Bronchial epithelial cell (primary cell): ENCODE measurements around the gene PPP2CA. TPM values are rescaled to one million over a fixed set of nuclear protein-coding genes. Genes with fewer than 3 reads are reported as not detected.

ENCODE experiments used
- DNase-seq: peaks from one replicate; pipeline ENCODE4 v3.0.0-alpha.2; 2010; ENCODE audit warnings: low read depth
- FAIRE-seq: peaks from 2 replicates; lab custom pipeline; 2011; peaks lifted over from hg19 to GRCh38; lab: Jason Lieb, UNC
- H3K27me3 ChIP-seq: 2 replicates; pipeline ENCODE4 v1.5.1; 2011; ENCODE audit warnings: low read length; ENCODE audit not compliant: control insufficient read depth, insufficient read depth
- H3K36me3 ChIP-seq: 2 replicates; pipeline ENCODE4 v1.5.1; 2011; ENCODE audit warnings: low read length; ENCODE audit not compliant: control insufficient read depth, insufficient read depth
- H3K4me3 ChIP-seq: 2 replicates; pipeline ENCODE4 v1.5.1; 2011; ENCODE audit warnings: mild to moderate bottlenecking, low read depth, low read length, control low read depth
- CTCF ChIP-seq: IDR thresholded peaks from 2 replicates; pipeline ENCODE4 v1.5.1; 2011; ENCODE audit warnings: mild to moderate bottlenecking, moderate library complexity, low read length, control low read depth, inconsistent platforms; ENCODE audit not compliant: insufficient read depth, severe bottlenecking
- total RNA-seq: library from RNA; depleted of rRNA; stranded (reverse); fragments of >200 nt; gene quantifications from 2 replicates; pipeline ENCODE4 v1.2.1, GENCODE V29; 2014

Gene PPP2CA
- total RNA-seq, 1 donor from 2014 or later: 133 TPM

- no peak overlapping the region for H3K4me3 ChIP-seq
- no peaks in the 10 kb centered on the region for H3K27me3 ChIP-seq
- DNase-seq (no peak), FAIRE-seq (no peak)
- no peak for TF ChIP-seq CTCF
- H3K36me3 ChIP-seq: no peaks in the 10 kb centered on the region
Observed at GRCh38 chr5:134246771-134247427, 21.0 kb upstream of the PPP2CA start.

GRCh38 chr5:134245692-134246091, 19.8 kb upstream of the PPP2CA start:
- Histone ChIP-seq H3K27me3 (no peaks in the 10 kb centered on the region), H3K36me3 (no peaks in the 10 kb centered on the region), H3K4me3 (no peak overlapping the region)
- no peak for FAIRE-seq
- TF ChIP-seq CTCF: no peak
- no peak for DNase-seq

- FAIRE-seq (no peak), DNase-seq (peak; percentile 94)
- Histone ChIP-seq H3K27me3 (no peaks in the 10 kb centered on the region), H3K36me3 (no peaks in the 10 kb centered on the region), H3K4me3 (no peak overlapping the region)
- no peak for TF ChIP-seq CTCF
Observed at GRCh38 chr5:134245101-134245604, 19.3 kb upstream of the PPP2CA start.

GRCh38 chr5:134242146-134242545, 16.3 kb upstream of the PPP2CA start:
- Histone ChIP-seq H3K4me3 (no peak overlapping the region), H3K36me3 (no peaks in the 10 kb centered on the region), H3K27me3 (no peaks in the 10 kb centered on the region)
- DNase-seq (peak; percentile 27), FAIRE-seq (no peak)
- TF ChIP-seq CTCF: no peak

GRCh38 chr5:134240421-134240962, 14.6 kb upstream of the PPP2CA start:
- no peak for TF ChIP-seq CTCF
- Histone ChIP-seq H3K4me3 (no peak overlapping the region), H3K27me3 (no peaks in the 10 kb centered on the region), H3K36me3 (no peaks in the 10 kb centered on the region)
- FAIRE-seq (no peak), DNase-seq (peak; percentile 72)
